ENCODE data around the gene RTL3.

Gene RTL3

DNA sequence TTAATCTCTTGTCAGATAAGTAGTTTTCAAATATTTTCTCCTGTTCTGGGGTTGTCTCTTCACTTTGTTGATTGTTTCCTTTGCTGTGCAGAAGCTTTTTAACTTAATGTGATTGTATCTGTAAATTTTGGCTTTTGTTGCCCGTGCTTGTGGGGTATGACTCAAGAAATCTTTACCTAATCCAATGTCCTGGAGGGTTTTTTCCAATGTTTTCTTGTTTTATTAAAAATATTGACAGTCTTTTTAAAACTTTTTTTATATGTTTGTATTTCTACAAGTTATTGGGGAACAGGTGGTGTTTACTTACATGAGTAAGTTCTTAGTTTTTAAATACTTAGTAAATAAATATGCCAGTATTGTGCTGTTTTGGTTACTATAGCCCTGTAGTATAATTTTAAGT is 44.9 kb downstream of the RTL3 start:
- DNase-seq: no peak

Measured in islet precursor cell (in vitro differentiated cells).